HepG2 (cell line): ENCODE results near the gene PSME3IP1. TPM values are rescaled to one million over a fixed set of nuclear protein-coding genes. Genes with fewer than 3 reads are reported as not detected.

Source experiments
- ARID3A ChIP-seq: IDR thresholded peaks from 2 replicates; pipeline ENCODE4 v1.6.1; 2012; ENCODE audit warnings: low read depth, low read length, improper control_type of control experiment
- CSRNP1 ChIP-seq: sonication (generic); formaldehyde crosslinking; IDR thresholded peaks from 2 replicates; pipeline ENCODE4 v1.8.1; 2023; ENCODE audit warnings: mild to moderate bottlenecking, missing genetic modification reagents
- IRF2 ChIP-seq: IDR thresholded peaks from 2 replicates; pipeline ENCODE4 v1.6.1; 2018; ENCODE audit warnings: missing genetic modification reagents, missing compliant biosample characterization
- KAT7 ChIP-seq: IDR thresholded peaks from 2 replicates; pipeline ENCODE4 v1.6.1; 2018; ENCODE audit warnings: borderline replicate concordance, missing compliant biosample characterization
- MAZ ChIP-seq, 2 experiments: sonication (generic) in 1 of 2; formaldehyde crosslinking in 1 of 2; IDR thresholded peaks; 2 replicates each; pipeline versions ENCODE4 v1.5.0 to v1.6.1; 2012 to 2020; ENCODE audit warnings: low read depth in 2 of 2, mild to moderate bottlenecking in 2 of 2, borderline replicate concordance in 1 of 2, improper control_type of control experiment in 1 of 2, low read length in 1 of 2, missing genetic modification reagents in 1 of 2, moderate library complexity in 1 of 2
- NR2F1 ChIP-seq, 2 experiments: fragments of 450-650 bp in 1 of 2; formaldehyde crosslinking in 1 of 2; IDR thresholded peaks; 2 replicates each; pipeline versions ENCODE4 v1.5.0 to v1.6.1; 2016 to 2020; ENCODE audit warnings: mild to moderate bottlenecking in 1 of 2, missing compliant biosample characterization in 1 of 2, missing genetic modification reagents in 1 of 2, moderate library complexity in 1 of 2
- POLR2AphosphoS5 ChIP-seq: IDR thresholded peaks from 2 replicates; pipeline ENCODE4 v1.6.1; 2012; ENCODE audit warnings: low read depth, low read length
- PRDM10 ChIP-seq: sonication (generic); formaldehyde crosslinking; IDR thresholded peaks from 2 replicates; pipeline ENCODE4 v1.4.0; 2020; ENCODE audit warnings: low read depth, missing genetic modification reagents
- RXRB ChIP-seq: IDR thresholded peaks from 2 replicates; pipeline ENCODE4 v1.6.1; 2016; ENCODE audit warnings: borderline replicate concordance, missing genetic modification reagents, missing compliant biosample characterization
- SOX6 ChIP-seq, 2 experiments: fragments of 450-650 bp in 1 of 2; sonication (generic) in 1 of 2; formaldehyde crosslinking in 1 of 2; IDR thresholded peaks; 2 replicates each; pipeline versions ENCODE4 v1.4.0 to v1.6.1; 2017 to 2020; ENCODE audit warnings: antibody characterized with exemption in 1 of 2, mild to moderate bottlenecking in 1 of 2, missing genetic modification reagents in 1 of 2
- TCF7 ChIP-seq: sonication (generic); IDR thresholded peaks from 2 replicates; pipeline ENCODE4 v1.6.1; 2016; ENCODE audit warnings: antibody characterized with exemption, low read depth
- TSC22D2 ChIP-seq: sonication (generic); formaldehyde crosslinking; IDR thresholded peaks from 2 replicates; pipeline ENCODE4 v1.5.1; 2020; ENCODE audit warnings: missing genetic modification reagents, mild to moderate bottlenecking, borderline replicate concordance
- YEATS2 ChIP-seq: sonication (generic); formaldehyde crosslinking; IDR thresholded peaks from 2 replicates; pipeline ENCODE4 v1.4.0; 2020; ENCODE audit warnings: missing genetic modification reagents, borderline replicate concordance
- ZNF205 ChIP-seq: IDR thresholded peaks from 2 replicates; pipeline ENCODE4 v1.6.1; 2018; ENCODE audit warnings: missing biosample characterization, missing genetic modification reagents
- ZNF75D ChIP-seq: sonication (generic); formaldehyde crosslinking; IDR thresholded peaks from 2 replicates; pipeline ENCODE4 v1.8.1; 2023; ENCODE audit warnings: missing genetic modification reagents, mild to moderate bottlenecking, borderline replicate concordance
- ZNF784 ChIP-seq: sonication (generic); formaldehyde crosslinking; IDR thresholded peaks from 2 replicates; pipeline ENCODE4 v1.5.1; 2020; ENCODE audit warnings: missing genetic modification reagents, mild to moderate bottlenecking, borderline replicate concordance
- polyA plus RNA-seq, 8 experiments: library from polyadenylated mRNA; depleted of rRNA in 3 of 8; stranded (reverse) in 7 of 8; unstranded in 1 of 8; fragments of >200 nt; fragmentation: Illumina TruSeq in 4 of 8; extraction: Trizol in 4 of 8; gene quantifications; 2 replicates each; pipeline versions ENCODE4 v1.2.1 to v1.2.3, GENCODE V29; 2011 to 2016; ENCODE audit warnings: low read depth in 4 of 8, missing spikeins in 1 of 8, mixed read lengths in 1 of 8; ENCODE audit not compliant: insufficient read depth in 1 of 8
- total RNA-seq, 5 experiments: library from RNA; depleted of rRNA; stranded (reverse); fragments of >200 nt; fragmentation: Illumina TruSeq; extraction: Trizol; gene quantifications; 2 replicates each; pipeline ENCODE4 v1.2.3, GENCODE V29; 2016; ENCODE audit warnings: low read depth in 1 of 5

Gene PSME3IP1
- total and polyA plus RNA-seq, 2 of the 13 experiments (the other 11 are each of a cell fraction or from before 2014, with no cell fraction given): 90.8 to 99.8 TPM

GRCh38 chr16:57186872-57187854 lies 1.3 kb upstream of the PSME3IP1 start (continued):
- TF ChIP-seq PRDM10 (CRISPR knock-in tag) (peak; percentile 61; the same call in 1 of the 2 replicates), TCF7 (no peak), IRF2 (0 out of 2 replicates have a peak, but pooled peaks have one; percentile 15), CSRNP1 (no peak; the same call in 1 of the 2 replicates), POLR2AphosphoS5 (peak; percentile 34; the same call in 1 of the 2 replicates), RXRB (CRISPR knock-in tag) (no peak; the same call in none of the 2 replicates), YEATS2 (CRISPR knock-in tag) (0 out of 2 replicates have a peak, but pooled peaks have one; percentile 24), ZNF75D (CRISPR knock-in tag) (no peak), MAZ (IDR thresholded peaks at IDR 0.05; ENCODE audit: borderline replicate concordance, low read depth, low read length) (0 out of 2 replicates have a peak, but pooled peaks have one; percentile 23), MAZ (CRISPR knock-in tag; IDR thresholded peaks at IDR 0.05; ENCODE audit: low read depth) (peak; percentile 41; the same call in 1 of the 2 replicates), ARID3A (no peak), KAT7 (CRISPR knock-in tag) (no peak), ZNF205 (CRISPR knock-in tag) (peak; percentile 62; the same call in 1 of the 2 replicates), TSC22D2 (no peak), NR2F1 (CRISPR knock-in tag; IDR thresholded peaks at IDR 0.05) (no peak), ZNF784 (CRISPR knock-in tag) (0 out of 2 replicates have a peak, but pooled peaks have one; percentile 3), SOX6 (IDR thresholded peaks at IDR 0.05) (no peak), SOX6 (CRISPR knock-in tag; IDR thresholded peaks at IDR 0.05) (peak; percentile 12; the same call in 1 of the 2 replicates)
